H9 (cell line): ENCODE data around the gene HOXC13. TPM values are rescaled to one million over a fixed set of nuclear protein-coding genes. Genes with fewer than 3 reads are reported as not detected.

Source experiments
- DNase-seq: peaks from one replicate; pipeline ENCODE4 v3.0.0-alpha.2; 2017
- H2AFZ ChIP-seq: one replicate; pipeline ENCODE4 v1.6.1; 2013; ENCODE audit warnings: mild to moderate bottlenecking, low read length, control low read depth, moderate library complexity
- H2AK5ac ChIP-seq: 2 replicates; pipeline ENCODE4 v1.6.1; 2013; ENCODE audit warnings: low read length, control low read depth, mixed read lengths; ENCODE audit not compliant: insufficient read length
- H2BK120ac ChIP-seq: one replicate; pipeline ENCODE4 v1.6.1; 2013; ENCODE audit warnings: low read depth, mild to moderate bottlenecking, low read length, control low read depth, inconsistent platforms; ENCODE audit not compliant: poor library complexity, severe bottlenecking
- H2BK12ac ChIP-seq: 2 replicates; pipeline ENCODE4 v1.6.1; 2013; ENCODE audit warnings: low read length, control low read depth, mixed read lengths, low read depth; ENCODE audit not compliant: insufficient read length
- H2BK15ac ChIP-seq: 2 replicates; pipeline ENCODE4 v1.6.1; 2013; ENCODE audit warnings: low read depth, low read length, control low read depth
- H2BK20ac ChIP-seq: one replicate; pipeline ENCODE4 v1.6.1; 2013; ENCODE audit warnings: low read depth, mild to moderate bottlenecking, low read length, control low read depth, inconsistent platforms; ENCODE audit not compliant: poor library complexity, severe bottlenecking
- H2BK5ac ChIP-seq: 2 replicates; pipeline ENCODE4 v1.6.1; 2013; ENCODE audit warnings: low read length, control low read depth, mixed read lengths; ENCODE audit not compliant: insufficient read length
- H3K14ac ChIP-seq: 2 replicates; pipeline ENCODE4 v1.6.1; 2013; ENCODE audit warnings: low read length, control low read depth; ENCODE audit not compliant: insufficient read depth
- H3K18ac ChIP-seq: 2 replicates; pipeline ENCODE4 v1.6.1; 2013; ENCODE audit warnings: low read depth, mild to moderate bottlenecking, mixed read lengths, low read length, control low read depth; ENCODE audit not compliant: insufficient read length
- H3K23ac ChIP-seq: 2 replicates; pipeline ENCODE4 v1.6.1; 2013; ENCODE audit warnings: low read length, control low read depth, mixed read lengths, low read depth; ENCODE audit not compliant: insufficient read length
- H3K23me2 ChIP-seq: 2 replicates; pipeline ENCODE4 v1.6.1; 2013; ENCODE audit warnings: low read depth, mild to moderate bottlenecking, mixed read lengths, low read length, control low read depth; ENCODE audit not compliant: insufficient read length, poor library complexity, severe bottlenecking
- H3K27ac ChIP-seq: 2 replicates; pipeline ENCODE4 v1.5.1; 2013; ENCODE audit warnings: low read length, control low read depth, mixed read lengths, low read depth; ENCODE audit not compliant: insufficient read length
- H3K27me3 ChIP-seq: 2 replicates; pipeline ENCODE4 v1.6.1; 2013; ENCODE audit warnings: low read length, control low read depth, inconsistent platforms; ENCODE audit not compliant: insufficient read depth
- H3K4ac ChIP-seq: 2 replicates; pipeline ENCODE4 v1.6.1; 2013; ENCODE audit warnings: low read depth, mild to moderate bottlenecking, control low read depth, inconsistent platforms, low read length, moderate library complexity
- H3K4me1 ChIP-seq: 2 replicates; pipeline ENCODE4 v1.6.1; 2013; ENCODE audit warnings: low read length, control low read depth, inconsistent platforms; ENCODE audit not compliant: insufficient read depth
- H3K4me2 ChIP-seq: 2 replicates; pipeline ENCODE4 v1.6.1; 2013; ENCODE audit warnings: low read length, control low read depth, mixed read lengths; ENCODE audit not compliant: insufficient read length, insufficient read depth
- H3K56ac ChIP-seq: 2 replicates; pipeline ENCODE4 v1.6.1; 2013; ENCODE audit warnings: low read depth, mild to moderate bottlenecking, mixed read lengths, low read length, control low read depth; ENCODE audit not compliant: insufficient read length
- H3K79me1 ChIP-seq: 2 replicates; pipeline ENCODE4 v1.6.1; 2013; ENCODE audit warnings: low read depth, mild to moderate bottlenecking, moderate library complexity, low read length, control low read depth, inconsistent platforms; ENCODE audit not compliant: insufficient read depth, poor library complexity, severe bottlenecking
- H3K79me2 ChIP-seq: 2 replicates; pipeline ENCODE4 v1.6.1; 2013; ENCODE audit warnings: low read length, control low read depth, inconsistent platforms; ENCODE audit not compliant: insufficient read depth
- H3K9ac ChIP-seq: 2 replicates; pipeline ENCODE4 v1.6.1; 2013; ENCODE audit warnings: low read length, control low read depth, mixed read lengths; ENCODE audit not compliant: insufficient read length; ENCODE audit errors: extremely low read depth
- H3K9me3 ChIP-seq: one replicate; pipeline ENCODE4 v1.6.1; 2013; ENCODE audit warnings: low read depth, low read length, inconsistent platforms; ENCODE audit not compliant: control insufficient read depth
- H3T11ph ChIP-seq: one replicate; pipeline ENCODE4 v1.6.1; 2013; ENCODE audit warnings: mild to moderate bottlenecking, low read length, control low read depth, inconsistent platforms
- H4K20me1 ChIP-seq: one replicate; pipeline ENCODE4 v1.6.1; 2013; ENCODE audit not compliant: control insufficient read depth, insufficient read length, insufficient read depth
- H4K5ac ChIP-seq: 2 replicates; pipeline ENCODE4 v1.6.1; 2013; ENCODE audit warnings: low read depth, mild to moderate bottlenecking, mixed read lengths, low read length, control low read depth; ENCODE audit not compliant: insufficient read length
- H4K8ac ChIP-seq: replicated peaks from 2 replicates; pipeline ENCODE4 v1.6.1; 2013; ENCODE audit warnings: low read length, control low read depth, mixed read lengths, low read depth; ENCODE audit not compliant: insufficient read length
- H4K91ac ChIP-seq: 2 replicates; pipeline ENCODE4 v1.6.1; 2013; ENCODE audit warnings: low read depth, mild to moderate bottlenecking, moderate library complexity, mixed read lengths, low read length, control low read depth; ENCODE audit not compliant: insufficient read length
- H3K27ac Mint-ChIP-seq, 3 experiments: 2 replicates in 2 of 3; 3 replicates in 1 of 3; pipeline ENCODE4 v1.8.0; 2020 to 2021; ENCODE audit warnings: mixed read lengths in 3 of 3, mild to moderate bottlenecking in 1 of 3, moderate library complexity in 1 of 3
- H3K27me3 Mint-ChIP-seq: 2 replicates; pipeline ENCODE4 v1.8.0; 2021; ENCODE audit warnings: low read depth, mild to moderate bottlenecking, moderate library complexity, mixed read lengths
- H3K36me3 Mint-ChIP-seq, 3 experiments: 2 replicates in 2 of 3; 3 replicates in 1 of 3; pipeline ENCODE4 v1.8.0; 2020 to 2021; ENCODE audit warnings: low read depth in 3 of 3, mixed read lengths in 3 of 3; ENCODE audit not compliant: insufficient read depth in 1 of 3
- H3K4me1 Mint-ChIP-seq, 2 experiments: 2 replicates each; pipeline ENCODE4 v1.8.0; 2020; ENCODE audit warnings: mixed read lengths in 2 of 2
- H3K4me3 Mint-ChIP-seq, 2 experiments: 2 replicates in 1 of 2; 3 replicates in 1 of 2; pipeline ENCODE4 v1.8.0; 2020 to 2021; ENCODE audit warnings: mild to moderate bottlenecking in 2 of 2, mixed read lengths in 2 of 2, moderate library complexity in 1 of 2
- H3K9me3 Mint-ChIP-seq, 2 experiments: 2 replicates in 1 of 2; 3 replicates in 1 of 2; pipeline ENCODE4 v1.8.0; 2020; ENCODE audit warnings: mild to moderate bottlenecking in 2 of 2, mixed read lengths in 2 of 2, moderate library complexity in 1 of 2
- CTCF ChIP-seq: fragments of 200-600 bp; sonication (generic); conservative IDR thresholded peaks from 3 replicates; pipeline ENCODE4 v1.8.0; 2021; ENCODE audit warnings: antibody characterized with exemption, mild to moderate bottlenecking
- WGBS: extraction: QIAGEN DNeasy Blood & Tissue Kit; methylation state at CpG from one replicate; pipeline ENCODE4 v1.1.7; 2013; ENCODE audit warnings: missing lambda C conversion rate, low lambda C conversion rate, mixed read lengths; ENCODE audit not compliant: insufficient read length; ENCODE audit errors: extremely low coverage; 5-methylcytosine and 5-hydroxymethylcytosine counted together
- total RNA-seq: library from RNA; stranded (reverse); gene quantifications from 2 replicates; pipeline ENCODE4 v1.2.1, GENCODE V29; 2021

The HOXC13 gene
- total RNA-seq, 1 experiment from 2014 or later, result not detected

DNA sequence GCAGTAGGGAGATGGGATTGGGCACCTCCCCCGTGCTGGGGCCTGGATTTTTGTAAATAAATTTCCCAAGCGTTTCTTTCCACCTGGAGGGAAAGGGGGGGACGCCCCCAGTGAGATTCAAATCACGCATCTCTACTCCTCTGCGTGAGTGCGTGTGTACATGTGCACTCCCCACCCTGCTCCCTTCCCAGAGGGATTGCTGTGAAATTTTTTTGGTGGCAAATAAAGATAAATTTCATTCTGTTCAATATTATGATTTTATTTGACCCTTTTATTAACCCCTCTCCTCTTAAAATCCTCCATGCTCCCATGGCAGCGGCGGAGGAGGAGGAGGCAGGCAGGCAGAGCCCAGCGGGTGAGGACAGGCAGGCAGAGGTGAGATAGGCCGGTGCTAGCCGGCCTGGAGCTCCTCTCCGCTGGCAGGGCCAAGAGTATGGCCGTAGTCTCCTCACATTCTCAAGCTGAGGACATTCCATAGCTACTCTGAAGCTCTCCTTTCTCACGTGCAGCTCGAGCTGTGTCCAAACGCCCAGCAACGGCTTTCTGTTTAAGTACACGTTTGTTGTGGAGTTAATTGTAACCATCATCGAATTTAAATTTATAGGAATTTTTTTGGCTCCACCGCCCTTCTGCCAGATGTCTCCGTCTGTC is 37.7 kb downstream of the HOXC13 start:
- DNase-seq, result no peak
- no peak overlapping the region for H3K23ac ChIP-seq
- peaks cover 12 to 15% of the 10 kb centered on the region in 2 experiments; a peak in 4 of 5 replicates for H3K9me3 Mint-ChIP-seq
- H3K14ac ChIP-seq, result no peak overlapping the region
- H3K27me3 ChIP-seq, result peaks cover 97% of the 10 kb centered on the region
- no peak overlapping the region for H3K4me2 ChIP-seq
- H3K9me3 ChIP-seq, result no peaks in the 10 kb centered on the region
- no peak overlapping the region for H4K8ac ChIP-seq
- H3K4me3 Mint-ChIP-seq, result no peak overlapping the region
- H3T11ph ChIP-seq, result no peak overlapping the region
- H3K79me2 ChIP-seq, result no peaks in the 10 kb centered on the region
- no peak overlapping the region for H3K27ac ChIP-seq
- no peak overlapping the region for H3K4ac ChIP-seq
- no CpG with 5 or more reads among the region's 21 CpGs for WGBS
- H2BK5ac ChIP-seq, result no peak overlapping the region
- peaks cover 100% of the 10 kb centered on the region for H3K27me3 Mint-ChIP-seq
- peaks cover 14 to 25% of the 10 kb centered on the region in 2 experiments for H3K4me1 Mint-ChIP-seq
- TF ChIP-seq CTCF, result no peak
- no peaks in the 10 kb centered on the region for H3K4me1 ChIP-seq
- no peak overlapping the region for H2BK20ac ChIP-seq
- peaks cover 0 to 8% (median 2%) of the 10 kb centered on the region in 3 experiments; a peak in 3 of 7 replicates for H3K36me3 Mint-ChIP-seq
- no peak overlapping the region for H4K91ac ChIP-seq
- no peaks in the 10 kb centered on the region for H3K79me1 ChIP-seq
- no peak overlapping the region for H3K56ac ChIP-seq
- H3K27ac Mint-ChIP-seq, result no peak overlapping the region
- no peak overlapping the region for H2BK12ac ChIP-seq
- no peak overlapping the region for H3K18ac ChIP-seq
- no peak overlapping the region for H2AFZ ChIP-seq
- no peaks in the 10 kb centered on the region for H3K23me2 ChIP-seq
- no peak overlapping the region for H4K5ac ChIP-seq
- H2BK120ac ChIP-seq, result no peak overlapping the region
- no peak overlapping the region for H3K9ac ChIP-seq
- H2AK5ac ChIP-seq, result no peak overlapping the region
- no peaks in the 10 kb centered on the region for H4K20me1 ChIP-seq
- H2BK15ac ChIP-seq, result no peak overlapping the region
